K562 (cell line): ENCODE measurements around the gene DIRAS1. TPM values are rescaled to one million over a fixed set of nuclear protein-coding genes. Genes with fewer than 3 reads are reported as not detected.

Experiments used
- BHLHE40 ChIP-seq: IDR thresholded peaks from 2 replicates; pipeline ENCODE4 v1.6.1; 2011; ENCODE audit warnings: low read length, improper control_type of control experiment
- KLF16 ChIP-seq: IDR thresholded peaks from 2 replicates; pipeline ENCODE4 v1.6.1; 2016; ENCODE audit warnings: antibody characterized with exemption
- PHTF2 ChIP-seq: fragments of 250-450 bp; sonication (Bioruptor Pico); IDR thresholded peaks from 2 replicates; pipeline ENCODE4 v1.5.0; 2021; ENCODE audit warnings: mild to moderate bottlenecking
- REST ChIP-seq, 2 experiments: fragments of 450-650 bp; formaldehyde crosslinking in 1 of 2; IDR thresholded peaks; 2 replicates each; pipeline versions ENCODE4 v1.4.0 to v1.6.1; 2014 to 2020; ENCODE audit warnings: mild to moderate bottlenecking in 2 of 2, borderline replicate concordance in 1 of 2, low read depth in 1 of 2
- TFE3 ChIP-seq: fragments of 450-650 bp; formaldehyde crosslinking; IDR thresholded peaks from 2 replicates; pipeline ENCODE4 v1.4.0; 2020; ENCODE audit warnings: mild to moderate bottlenecking, mixed read lengths
- THRAP3 ChIP-seq: fragments of 450-650 bp; IDR thresholded peaks from 2 replicates; pipeline ENCODE4 v1.6.1; 2016; ENCODE audit warnings: mild to moderate bottlenecking, inconsistent platforms, borderline replicate concordance
- USF2 ChIP-seq: sonication (generic); formaldehyde crosslinking; IDR thresholded peaks from 2 replicates; pipeline ENCODE4 v1.5.0; 2020; ENCODE audit warnings: missing genetic modification reagents
- ZFX ChIP-seq: sonication (generic); formaldehyde crosslinking; IDR thresholded peaks from 2 replicates; pipeline ENCODE4 v1.8.0; 2022; ENCODE audit warnings: mild to moderate bottlenecking, missing genetic modification reagents, moderate library complexity
- polyA plus RNA-seq, 8 experiments: library from polyadenylated mRNA; depleted of rRNA in 4 of 8; stranded (reverse) in 5 of 8; unstranded in 3 of 8; fragments of >200 nt; fragmentation: Nextera tagmentation in 2 of 8; fragmentation: Illumina TruSeq in 1 of 8; extraction: Ambion mirVana in 2 of 8; extraction: Trizol in 1 of 8; gene quantifications; 2 replicates each; pipeline versions ENCODE4 v1.2.1 to v1.2.3, GENCODE V29; 2011 to 2014; ENCODE audit warnings: inconsistent platforms in 1 of 8, missing spikeins in 1 of 8
- total RNA-seq, 7 experiments: library from RNA; depleted of rRNA in 6 of 7; stranded (reverse); fragments of >200 nt in 6 of 7; fragmentation: Illumina TruSeq in 2 of 7; extraction: Trizol in 2 of 7; gene quantifications; 2 replicates each; pipeline versions ENCODE4 v1.2.1 to v1.2.3, GENCODE V29; 2011 to 2021; ENCODE audit warnings: low replicate concordance in 1 of 7

DIRAS1 gene
- total and polyA plus RNA-seq, 9 of the 15 experiments (the other 6 are each of a cell fraction or from before 2014, with no cell fraction given): 0.11 to 12.0 (median 2.9) TPM

GRCh38 chr19:2728783-2729387, 7.7 kb upstream of the DIRAS1 start (continued):
- TF ChIP-seq REST (IDR thresholded peaks at IDR 0.05; ENCODE audit: borderline replicate concordance) (0 out of 2 replicates have a peak, but pooled peaks have one; percentile 9), REST (CRISPR knock-in tag; IDR thresholded peaks at IDR 0.05; ENCODE audit: low read depth) (no peak), ZFX (CRISPR knock-in tag) (no peak), USF2 (peak; percentile 56), PHTF2 (CRISPR knock-in tag) (no peak), THRAP3 (no peak), KLF16 (no peak), BHLHE40 (0 out of 2 replicates have a peak, but pooled peaks have one; percentile 10), TFE3 (peak; percentile 95)
